Esophagus (tissue), 2 donors: ENCODE data around the gene SLC4A1. TPM values are rescaled to one million over a fixed set of nuclear protein-coding genes. Genes with fewer than 3 reads are reported as not detected.

ENCODE experiments used
- H3K27ac ChIP-seq, 2 donors: one replicate each; pipeline ENCODE4 v1.5.1; 2013; ENCODE audit warnings: low read depth in 2 of 2, mild to moderate bottlenecking in 2 of 2, inconsistent platforms in 1 of 2, low read length in 1 of 2, moderate library complexity in 1 of 2
- H3K27me3 ChIP-seq, 2 donors: one replicate each; pipeline ENCODE4 v1.6.1; 2013; ENCODE audit warnings: low read length in 2 of 2, control low read depth in 1 of 2, mild to moderate bottlenecking in 1 of 2; ENCODE audit not compliant: insufficient read depth in 2 of 2, control insufficient read depth in 1 of 2
- H3K36me3 ChIP-seq, 2 donors: one replicate each; pipeline ENCODE4 v1.6.1; 2013; ENCODE audit warnings: low read length in 1 of 2; ENCODE audit not compliant: control insufficient read depth in 2 of 2, insufficient read depth in 2 of 2
- H3K4me1 ChIP-seq, 2 donors: one replicate each; pipeline ENCODE4 v1.6.1; 2013; ENCODE audit warnings: low read length in 1 of 2; ENCODE audit not compliant: control insufficient read depth in 2 of 2, insufficient read depth in 2 of 2
- H3K4me3 ChIP-seq, 2 donors: one replicate each; pipeline ENCODE4 v1.5.1; 2013; ENCODE audit warnings: low read length in 2 of 2, mild to moderate bottlenecking in 2 of 2, low read depth in 1 of 2, moderate library complexity in 1 of 2
- H3K9me3 ChIP-seq, 2 donors: one replicate each; pipeline ENCODE4 v1.6.1; 2013; ENCODE audit warnings: mild to moderate bottlenecking in 2 of 2, low read depth in 1 of 2, low read length in 1 of 2, moderate library complexity in 1 of 2; ENCODE audit not compliant: control insufficient read depth in 2 of 2, insufficient read depth in 1 of 2
- WGBS, 2 donors: extraction: QIAGEN DNeasy Blood & Tissue Kit; methylation state at CpG; one replicate each; pipeline ENCODE4 v1.1.7; 2013; 5-methylcytosine and 5-hydroxymethylcytosine counted together
- polyA plus RNA-seq, 2 donors: library from polyadenylated mRNA; stranded (reverse); fragments of 200-250 nt; gene quantifications; one replicate each; pipeline ENCODE4 v1.2.3, GENCODE V29; 2013
- donor health status: healthy with polysubstance abuse.
- donor health status: Bipolar disorder and iron deficiency.

SLC4A1 gene
- polyA plus RNA-seq, 2 donors: not detected

DNA sequence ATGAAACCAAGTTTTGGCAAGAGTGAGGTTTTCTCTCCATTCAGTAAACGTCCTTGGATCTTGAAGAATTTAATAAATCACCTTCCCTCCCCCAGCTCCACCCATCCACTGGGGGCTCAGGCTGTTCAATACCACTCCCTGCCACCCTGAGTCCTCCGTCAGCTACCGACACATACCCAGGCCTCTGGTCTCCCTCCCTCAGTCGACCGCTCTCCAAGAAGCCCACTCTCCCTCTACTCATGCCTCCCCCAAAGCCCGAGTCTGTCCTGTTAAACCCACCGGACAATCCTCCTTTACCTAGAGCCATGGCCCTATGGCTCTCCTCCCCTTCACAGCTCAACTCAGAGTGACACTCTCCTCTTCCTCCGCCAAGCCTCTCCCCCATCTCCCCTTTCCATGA, 19.7 kb upstream of the SLC4A1 start:
- H3K9me3 ChIP-seq: no peaks in the 10 kb centered on the region
- no peaks in the 10 kb centered on the region for H3K4me1 ChIP-seq
- no peaks in the 10 kb centered on the region for H3K36me3 ChIP-seq
- 67 to 72% methylated on average over 8 of the region's 8 CpGs for WGBS, 2 donors
- H3K27me3 ChIP-seq: no peaks in the 10 kb centered on the region
- no peak overlapping the region for H3K27ac ChIP-seq
- no peak overlapping the region for H3K4me3 ChIP-seq

DNA sequence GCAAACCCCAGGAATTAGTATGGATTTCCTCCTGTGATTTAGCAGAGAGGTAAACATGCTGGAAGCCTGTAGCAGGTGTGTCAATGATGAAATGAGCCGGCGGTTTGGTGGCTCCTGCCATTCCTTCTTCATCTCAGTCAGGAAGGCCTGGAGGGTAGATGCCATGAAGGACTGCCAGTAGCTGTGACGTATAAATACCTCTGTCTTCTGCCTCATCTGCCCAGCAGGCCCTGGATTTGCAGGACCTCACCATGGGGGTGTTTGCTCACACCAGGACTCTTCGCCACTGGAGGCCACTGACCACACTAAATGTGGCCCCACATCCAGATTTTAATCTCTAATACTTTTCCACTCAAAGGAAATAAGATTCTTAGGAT, 16.1 kb upstream of the SLC4A1 start:
- peaks cover 3 to 6% of the 10 kb centered on the region in 2 donors for H3K4me1 ChIP-seq
- H3K27ac ChIP-seq: no peak overlapping the region
- no peak overlapping the region for H3K4me3 ChIP-seq
- WGBS, 2 donors: 75 to 84% methylated on average over 4 of the region's 4 CpGs
- no peaks in the 10 kb centered on the region for H3K27me3 ChIP-seq
- no peaks in the 10 kb centered on the region for H3K36me3 ChIP-seq
- H3K9me3 ChIP-seq: no peaks in the 10 kb centered on the region

DNA sequence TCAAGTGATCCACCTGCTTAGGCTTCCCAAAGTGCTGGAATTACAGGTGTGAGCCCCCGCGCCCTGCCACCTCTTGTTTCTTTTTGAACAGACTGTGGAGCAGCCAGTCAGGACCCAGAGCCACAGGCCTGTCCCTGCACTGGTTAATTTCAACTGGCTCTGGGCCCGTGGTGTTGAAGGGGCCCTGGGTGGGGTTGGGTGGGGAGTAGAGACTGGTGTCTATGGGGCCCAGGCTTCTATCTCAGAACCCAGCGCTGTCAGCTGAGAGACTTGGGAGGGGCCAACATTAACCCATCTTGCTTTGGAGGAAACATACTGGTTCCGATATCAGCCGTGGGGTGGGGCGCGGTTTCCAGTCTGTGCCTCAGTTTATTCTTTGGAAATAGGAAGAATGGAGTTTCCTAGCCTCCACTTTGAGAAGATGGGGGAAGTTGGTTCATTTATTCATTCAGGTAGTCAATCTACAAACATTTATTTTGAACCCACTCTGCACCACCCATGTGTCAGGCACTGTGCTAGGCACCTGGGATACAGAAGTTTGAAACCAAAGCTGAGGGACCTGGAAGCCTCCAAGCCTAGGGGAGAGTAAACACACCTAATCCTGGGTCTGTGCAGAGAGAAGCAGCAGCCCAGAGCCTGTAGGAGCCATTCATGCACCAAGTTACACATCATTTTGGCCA, 15.5 kb upstream of the SLC4A1 start:
- H3K9me3 ChIP-seq: no peaks in the 10 kb centered on the region
- H3K4me1 ChIP-seq: peaks cover 3 to 6% of the 10 kb centered on the region in 2 donors
- no peaks in the 10 kb centered on the region for H3K27me3 ChIP-seq
- no peaks in the 10 kb centered on the region for H3K36me3 ChIP-seq
- no peak overlapping the region for H3K27ac ChIP-seq
- WGBS, 2 donors: 84 to 85% methylated on average over 8 of the region's 8 CpGs
- H3K4me3 ChIP-seq: no peak overlapping the region

DNA sequence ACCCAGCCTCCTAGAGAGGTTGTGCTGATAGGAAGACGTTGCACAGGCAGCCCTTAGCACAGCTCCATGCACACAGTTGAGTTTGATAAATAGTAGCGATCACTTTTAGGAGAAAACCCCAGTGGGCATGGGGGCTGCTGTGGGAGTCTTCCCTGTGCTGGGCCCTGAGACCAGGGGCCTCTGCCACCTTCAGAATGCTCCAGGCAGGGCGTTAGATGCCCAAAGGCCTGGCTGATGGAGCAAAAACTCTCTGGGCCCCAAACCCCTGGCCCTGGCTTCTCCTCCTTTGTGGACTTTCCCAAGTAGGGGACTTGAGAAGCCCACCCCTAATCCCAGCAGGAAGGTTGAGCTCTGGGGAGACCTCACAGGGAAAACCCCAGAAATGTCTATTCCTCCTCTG, 14.3 kb upstream of the SLC4A1 start:
- H3K27me3 ChIP-seq: no peaks in the 10 kb centered on the region
- WGBS, 2 donors: 69 to 71% methylated on average over 3 of the region's 3 CpGs
- no peaks in the 10 kb centered on the region for H3K36me3 ChIP-seq
- no peak overlapping the region for H3K27ac ChIP-seq
- peaks cover 3 to 6% of the 10 kb centered on the region in 2 donors for H3K4me1 ChIP-seq
- H3K9me3 ChIP-seq: no peaks in the 10 kb centered on the region
- H3K4me3 ChIP-seq: no peak overlapping the region

DNA sequence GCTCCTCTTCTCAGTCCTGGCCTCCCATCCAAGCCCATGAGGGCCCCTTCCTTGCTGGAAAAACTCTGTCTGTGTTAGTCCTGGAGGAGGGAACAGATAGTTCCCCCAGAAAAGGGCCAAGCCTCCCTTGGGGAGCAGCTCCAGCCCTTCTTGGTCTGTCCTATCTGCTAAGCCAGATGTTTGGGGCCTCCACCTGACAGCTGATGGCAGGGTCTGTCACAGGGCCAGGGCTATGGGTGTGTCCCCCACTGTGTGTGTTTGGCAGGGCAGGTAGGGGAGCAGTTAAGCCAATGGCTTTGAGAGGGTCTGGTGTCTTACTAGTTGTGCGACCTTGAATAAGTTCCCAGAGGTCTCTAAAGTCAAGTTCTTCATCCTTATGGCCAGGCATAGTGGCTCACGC, 13.6 kb upstream of the SLC4A1 start:
- H3K36me3 ChIP-seq: no peaks in the 10 kb centered on the region
- no peaks in the 10 kb centered on the region for H3K9me3 ChIP-seq
- no peak overlapping the region for H3K4me3 ChIP-seq
- no peaks in the 10 kb centered on the region for H3K27me3 ChIP-seq
- 81 to 89% methylated on average over 2 of the region's 2 CpGs for WGBS, 2 donors
- H3K27ac ChIP-seq: no peak overlapping the region
- peaks cover 3 to 6% of the 10 kb centered on the region in 2 donors for H3K4me1 ChIP-seq

DNA sequence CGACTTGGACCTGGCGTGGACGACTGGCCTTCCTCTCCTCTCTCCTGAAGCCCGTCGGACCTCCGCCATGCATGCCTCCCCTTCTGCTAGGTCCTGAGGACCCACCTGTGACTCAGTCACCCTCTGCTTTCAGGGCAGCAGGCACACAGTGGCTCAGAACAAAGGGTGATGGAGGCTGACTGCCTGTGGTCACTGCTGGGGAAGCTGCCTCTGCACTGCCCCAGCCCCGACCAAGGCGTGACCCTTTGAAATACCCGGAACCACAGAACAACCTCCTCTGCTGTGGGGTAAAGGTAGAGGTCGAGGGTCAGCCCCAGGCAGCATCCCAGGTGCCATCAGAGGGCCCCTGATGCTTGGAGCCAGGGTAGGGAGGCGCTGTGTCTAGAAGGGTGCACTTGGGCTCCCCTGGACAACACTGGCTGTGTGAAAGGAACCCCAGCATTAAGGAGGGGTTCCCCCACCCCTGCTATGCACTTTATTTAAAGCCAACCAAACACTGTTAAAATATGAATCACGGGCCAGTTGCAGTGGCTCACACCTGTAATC, 12.5 kb upstream of the SLC4A1 start:
- Histone ChIP-seq H3K9me3 (no peaks in the 10 kb centered on the region), H3K4me1 (peaks cover 3 to 6% of the 10 kb centered on the region in 2 donors), H3K27ac (no peak overlapping the region), H3K36me3 (no peaks in the 10 kb centered on the region), H3K27me3 (no peaks in the 10 kb centered on the region), H3K4me3 (no peak overlapping the region)
- WGBS, 2 donors: 79 to 81% methylated on average over 12 of the region's 12 CpGs

DNA sequence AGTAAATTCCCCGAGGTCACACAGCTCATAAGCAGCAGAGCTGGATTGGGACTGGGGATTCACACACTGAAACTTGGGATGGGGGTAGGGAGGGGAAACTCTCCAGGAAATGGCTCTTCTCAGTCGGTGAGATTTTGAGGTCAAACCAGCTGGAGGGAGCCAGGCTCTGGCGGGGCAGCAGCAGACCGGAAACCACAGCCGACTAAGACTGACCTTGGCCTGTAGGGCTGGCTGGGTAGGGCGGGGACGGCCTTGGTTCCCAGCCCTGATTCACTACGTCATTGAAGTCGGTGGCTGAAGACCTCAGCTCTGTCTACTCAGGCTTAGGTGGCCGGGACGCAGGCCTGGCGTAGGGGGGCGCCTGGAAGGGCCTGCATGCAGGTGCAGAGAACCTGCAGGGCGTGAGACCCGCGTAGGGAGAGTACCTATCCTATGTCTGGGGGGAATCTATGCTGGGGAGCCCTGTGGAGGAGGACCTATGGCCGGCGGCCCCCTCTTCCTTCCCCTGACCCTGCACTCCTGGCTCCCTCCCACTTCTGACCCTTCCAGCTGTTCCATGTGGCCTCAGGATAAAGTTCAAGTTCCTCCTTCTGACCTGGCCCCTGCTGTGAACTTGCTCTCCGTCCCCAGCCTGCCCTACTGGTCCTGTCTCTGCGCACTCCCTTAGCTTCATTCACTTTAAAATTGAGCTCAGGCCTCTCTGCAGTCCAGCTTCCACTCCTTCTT, 11.9 kb upstream of the SLC4A1 start:
- Histone ChIP-seq H3K27me3 (no peaks in the 10 kb centered on the region), H3K4me3 (no peak overlapping the region), H3K9me3 (no peaks in the 10 kb centered on the region), H3K4me1 (peaks cover 3 to 6% of the 10 kb centered on the region in 2 donors), H3K27ac (peak overlapping the region; percentile 16 to 47), H3K36me3 (no peaks in the 10 kb centered on the region)
- 33 to 46% methylated on average over 20 of the region's 20 CpGs for WGBS, 2 donors

DNA sequence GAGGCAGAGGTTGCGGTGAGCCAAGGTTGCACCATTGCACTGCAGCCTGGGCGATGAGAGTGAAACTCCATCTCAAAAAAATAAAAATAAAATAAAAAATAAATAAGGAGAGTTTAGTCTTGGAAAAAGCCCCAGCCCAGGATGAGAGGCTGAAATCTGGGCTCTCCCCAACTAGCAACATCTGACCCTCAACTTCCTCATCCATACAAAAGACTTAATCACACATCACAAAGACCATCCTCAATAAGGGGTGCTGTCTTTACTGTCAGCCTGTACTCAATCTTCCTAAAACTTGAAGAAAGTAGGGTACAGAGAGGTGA, 11.4 kb upstream of the SLC4A1 start:
- Histone ChIP-seq H3K4me3 (no peak overlapping the region), H3K36me3 (no peaks in the 10 kb centered on the region), H3K9me3 (no peaks in the 10 kb centered on the region), H3K27ac (no peak overlapping the region), H3K27me3 (no peaks in the 10 kb centered on the region), H3K4me1 (peaks cover 3 to 6% of the 10 kb centered on the region in 2 donors)
- 89 to 93% methylated on average over 2 of the region's 2 CpGs for WGBS, 2 donors

DNA sequence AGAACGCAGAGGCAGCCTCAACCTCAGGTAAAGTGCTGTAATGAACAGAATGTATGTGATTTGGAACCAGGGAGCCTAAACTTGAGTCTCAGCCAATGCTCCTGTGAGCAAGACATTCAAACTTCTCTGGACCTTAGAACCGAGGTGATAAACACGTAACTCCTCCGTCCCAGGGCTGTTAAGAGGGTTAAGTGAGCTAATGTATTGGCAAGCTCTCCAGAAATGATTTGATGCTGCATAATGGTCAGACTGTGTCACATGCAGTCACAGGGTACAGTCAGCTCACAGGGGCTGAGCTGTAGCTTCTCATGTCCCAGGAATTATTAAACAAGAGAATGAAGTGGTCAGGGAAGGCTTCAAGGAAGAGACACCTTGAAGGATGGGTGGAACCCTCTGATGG, 10.0 kb upstream of the SLC4A1 start:
- Histone ChIP-seq H3K36me3 (no peaks in the 10 kb centered on the region), H3K9me3 (no peaks in the 10 kb centered on the region), H3K27ac (no peak overlapping the region), H3K4me1 (peaks cover 3 to 6% of the 10 kb centered on the region in 2 donors), H3K27me3 (no peaks in the 10 kb centered on the region), H3K4me3 (no peak overlapping the region)
- 77 to 85% methylated on average over 4 of the region's 4 CpGs for WGBS, 2 donors

DNA sequence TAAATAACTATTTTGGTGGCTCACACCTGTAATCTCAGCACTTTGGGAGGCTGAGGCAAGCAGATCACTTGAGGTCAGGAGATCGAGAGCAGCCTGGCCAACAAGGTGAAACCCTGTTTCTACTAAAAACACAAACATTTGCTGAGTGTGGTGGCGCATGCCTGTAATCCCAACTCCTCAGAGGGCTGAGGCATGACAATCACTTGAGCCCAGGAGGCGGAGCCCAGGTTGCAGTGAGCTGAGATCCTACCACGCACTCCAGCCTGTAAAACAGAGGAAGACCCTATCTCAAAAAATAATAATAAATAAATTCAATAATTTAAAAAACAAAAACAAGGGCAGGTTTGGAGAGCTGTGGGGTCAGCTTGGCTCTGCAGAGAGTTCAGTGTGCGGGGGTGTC, 5.7 kb upstream of the SLC4A1 start:
- Histone ChIP-seq H3K27ac (no peak overlapping the region), H3K4me3 (no peak overlapping the region), H3K9me3 (no peaks in the 10 kb centered on the region), H3K27me3 (no peaks in the 10 kb centered on the region), H3K4me1 (no peaks in the 10 kb centered on the region), H3K36me3 (no peaks in the 10 kb centered on the region)
- WGBS, 2 donors: 88 to 89% methylated on average over 5 of the region's 5 CpGs
